Spleen (tissue), 11 donors: ENCODE data around the gene RBM38. TPM values are rescaled to one million over a fixed set of nuclear protein-coding genes. Genes with fewer than 3 reads are reported as not detected.

Experiments used
- DNase-seq: peaks from one replicate; pipeline ENCODE4 v3.0.0-alpha.2; 2020
- H3K27ac ChIP-seq, 8 donors: fragments of 200-600 bp; sonication (generic) in 7 of 8; 1 replicate in 4 of 8; 2 replicates in 4 of 8; pipeline versions ENCODE4 v1.5.0 to v1.8.0; 2016 to 2021; ENCODE audit warnings: inconsistent platforms in 4 of 8, mild to moderate bottlenecking in 4 of 8, moderate library complexity in 1 of 8
- H3K27me3 ChIP-seq, 7 donors: fragments of 200-600 bp; sonication (generic) in 6 of 7; replicated peaks in 1 of 7; 1 replicate in 4 of 7; 2 replicates in 3 of 7; pipeline versions ENCODE4 v1.5.0 to v1.8.0; 2016 to 2021; ENCODE audit warnings: inconsistent platforms in 3 of 7, mild to moderate bottlenecking in 1 of 7
- H3K36me3 ChIP-seq, 6 donors: fragments of 200-600 bp; sonication (generic) in 5 of 6; 1 replicate in 4 of 6; 2 replicates in 2 of 6; pipeline versions ENCODE4 v1.5.0 to v1.8.0; 2016 to 2021; ENCODE audit warnings: inconsistent platforms in 2 of 6
- H3K4me1 ChIP-seq, 6 donors: fragments of 200-600 bp; sonication (generic) in 5 of 6; 1 replicate in 3 of 6; 2 replicates in 3 of 6; pipeline versions ENCODE4 v1.5.0 to v1.8.0; 2016 to 2021; ENCODE audit warnings: inconsistent platforms in 3 of 6
- H3K4me3 ChIP-seq, 8 donors: fragments of 200-600 bp; sonication (generic) in 7 of 8; 1 replicate in 4 of 8; 2 replicates in 4 of 8; pipeline versions ENCODE4 v1.5.0 to v1.8.0; 2016 to 2021; ENCODE audit warnings: inconsistent platforms in 4 of 8, mild to moderate bottlenecking in 4 of 8, moderate library complexity in 2 of 8
- H3K9me3 ChIP-seq, 8 donors: fragments of 200-600 bp; sonication (generic) in 7 of 8; 1 replicate in 4 of 8; 2 replicates in 4 of 8; pipeline versions ENCODE4 v1.5.0 to v1.8.0; 2016 to 2021; ENCODE audit warnings: inconsistent platforms in 4 of 8
- CTCF ChIP-seq, 11 experiments: fragments of 200-600 bp in 7 of 11; fragments of 450-650 bp in 4 of 11; sonication (generic) in 4 of 11; IDR thresholded peaks in 8 of 11; conservative IDR thresholded peaks in 3 of 11; 1 replicate in 7 of 11; 2 replicates in 4 of 11; pipeline versions ENCODE4 v1.4.0 to v1.8.0; 2016 to 2021; ENCODE audit warnings: antibody characterized with exemption in 11 of 11, inconsistent platforms in 4 of 11, mild to moderate bottlenecking in 1 of 11
- POLR2A ChIP-seq, 3 donors: fragments of 450-650 bp; IDR thresholded peaks; one replicate each; pipeline ENCODE4 v1.5.1; 2017; ENCODE audit warnings: antibody characterized with exemption in 3 of 3, mild to moderate bottlenecking in 1 of 3
- POLR2AphosphoS5 ChIP-seq, 3 donors: sonication (generic); formaldehyde crosslinking; IDR thresholded peaks; one replicate each; pipeline ENCODE4 v1.5.1; 2017; ENCODE audit warnings: antibody characterized with exemption in 3 of 3
- WGBS, 5 donors: extraction: QIAGEN DNeasy Blood & Tissue Kit in 3 of 5; methylation state at CpG; one replicate each; pipeline versions ENCODE4 v1.1.5 to v1.1.7; 2013 to 2018; 5-methylcytosine and 5-hydroxymethylcytosine counted together
- intact Hi-C: fragments of 100-400 bp; cut with DNase I; formaldehyde crosslinking; loops from one replicate; pipeline ENCODE4 v1.15.0; 2023; ENCODE audit warnings: low total_unique reads
- polyA plus RNA-seq, 3 donors: library from polyadenylated mRNA; stranded (reverse); fragments of 200-250 nt; gene quantifications; one replicate each; pipeline ENCODE4 v1.2.1, GENCODE V29; 2013
- total RNA-seq, 7 donors: library from RNA; depleted of rRNA in 3 of 7; stranded (reverse); fragments of >200 nt in 3 of 7; fragmentation: NEBNext Ultra II Directional in 4 of 7; extraction: Animal tissue kit (Norgen Biotek cat#: 25700) in 4 of 7; gene quantifications; one replicate each; pipeline versions ENCODE4 v1.1.0 to v1.2.1, GENCODE V29; 2016 to 2021
- donor health status: healthy with polysubstance abuse.
- donor health status: DM: no; HTN: no; CAD: no; lungs with moderate emphysema.
- donor health status: DM: no; HTN: no; CAD: no.
- donor health status: Bipolar disorder and iron deficiency.
- donor health status: healthy.
- donor health status: DM: no; HTN: no; CAD: no.
- donor health status: DM: yes; HTN: yes; CAD: no.

The RBM38 gene
- total and polyA plus RNA-seq, 10 donors = 48.6 to 120 (median 65.8) TPM

GRCh38 chr20:57450931-57451330 lies 59.7 kb downstream of the RBM38 start:
- intact Hi-C loops = no loop called here
- WGBS, 5 donors = 30 to 51% (median 35%) methylated on average over 3 to 13 of the region's 13 CpGs
- H3K36me3 ChIP-seq = no peaks in the 10 kb centered on the region
- H3K9me3 ChIP-seq = peaks cover 0 to 2% (median 0%) of the 10 kb centered on the region in 8 donors
- H3K27me3 ChIP-seq = no peaks in the 10 kb centered on the region
- peak overlapping the region in 1 of 8 donors; percentile 46 for H3K4me3 ChIP-seq
- H3K27ac ChIP-seq = peak overlapping the region in 7 of 8 donors; percentile 69 to 89 (median 78)
- peak; percentile 88 for DNase-seq
- peaks cover 22 to 65% (median 38%) of the 10 kb centered on the region in 6 donors for H3K4me1 ChIP-seq
- TF ChIP-seq CTCF (IDR thresholded peaks at IDR 0.05 in 8 of 11, conservative IDR thresholded peaks at IDR 0.05 in 3 of 11) = no peak
- no peak for TF ChIP-seq POLR2A (IDR thresholded peaks at IDR 0.05)
- TF ChIP-seq POLR2AphosphoS5 (IDR thresholded peaks at IDR 0.05) = no peak

GRCh38 chr20:57451431-57451794 lies 60.2 kb downstream of the RBM38 start:
- 50 to 85% (median 69%) methylated on average over 3 to 7 of the region's 7 CpGs for WGBS, 5 donors
- TF ChIP-seq CTCF (IDR thresholded peaks at IDR 0.05 in 8 of 11, conservative IDR thresholded peaks at IDR 0.05 in 3 of 11) (no peak), POLR2AphosphoS5 (IDR thresholded peaks at IDR 0.05) (no peak), POLR2A (IDR thresholded peaks at IDR 0.05) (no peak)
- Histone ChIP-seq H3K27ac (peak overlapping the region in 7 of 8 donors; percentile 69 to 89 (median 78)), H3K27me3 (no peaks in the 10 kb centered on the region), H3K4me1 (peaks cover 22 to 65% (median 38%) of the 10 kb centered on the region in 6 donors), H3K4me3 (peak overlapping the region in 1 of 8 donors; percentile 46), H3K36me3 (no peaks in the 10 kb centered on the region), H3K9me3 (no peaks in the 10 kb centered on the region)
- intact Hi-C loops = no loop called here
- DNase-seq = peak; percentile 73

- Histone ChIP-seq H3K36me3 (no peaks in the 10 kb centered on the region), H3K27ac (peak overlapping the region in 7 of 8 donors; percentile 69 to 89 (median 78)), H3K27me3 (no peaks in the 10 kb centered on the region), H3K4me3 (peak overlapping the region in 1 of 8 donors; percentile 46), H3K9me3 (no peaks in the 10 kb centered on the region), H3K4me1 (peaks cover 22 to 65% (median 38%) of the 10 kb centered on the region in 6 donors)
- TF ChIP-seq POLR2AphosphoS5 (IDR thresholded peaks at IDR 0.05) (peak; percentile 8 to 45 (median 44)), POLR2A (IDR thresholded peaks at IDR 0.05) (no peak), CTCF (IDR thresholded peaks at IDR 0.05 in 8 of 11, conservative IDR thresholded peaks at IDR 0.05 in 3 of 11) (no peak)
- DNase-seq = peak; percentile 84
- intact Hi-C loops = no loop called here
- 50 to 64% (median 58%) methylated on average over 19 to 21 of the region's 21 CpGs for WGBS, 5 donors
These were observed 60.8 kb downstream of the RBM38 start for GRCh38 chr20:57451795-57452661.

GRCh38 chr20:57455386-57455785 lies 64.2 kb downstream of the RBM38 start:
- TF ChIP-seq CTCF (IDR thresholded peaks at IDR 0.05 in 8 of 11, conservative IDR thresholded peaks at IDR 0.05 in 3 of 11) = no peak
- TF ChIP-seq POLR2AphosphoS5 (IDR thresholded peaks at IDR 0.05) = no peak
- no peak for TF ChIP-seq POLR2A (IDR thresholded peaks at IDR 0.05)
- Histone ChIP-seq H3K4me3 (no peak overlapping the region), H3K27me3 (no peaks in the 10 kb centered on the region), H3K9me3 (no peaks in the 10 kb centered on the region), H3K36me3 (no peaks in the 10 kb centered on the region), H3K27ac (no peak overlapping the region), H3K4me1 (peaks cover 16 to 58% (median 31%) of the 10 kb centered on the region in 6 donors)
- DNase-seq = no peak
- intact Hi-C loops = no loop called here
- 68 to 94% (median 82%) methylated on average over 3 of the region's 3 CpGs for WGBS, 5 donors
